Neural cell (in vitro differentiated cells): ENCODE results near the gene EXOC1L. TPM values are rescaled to one million over a fixed set of nuclear protein-coding genes. Genes with fewer than 3 reads are reported as not detected.

Experiments
- H2AFZ ChIP-seq: fragments of 200-600, 300-800 bp; sonication (generic), shearing (Covaris generic); 2 replicates; pipeline ENCODE4 v1.6.0; 2014; ENCODE audit warnings: low read depth, mild to moderate bottlenecking, antibody characterized with exemption, low read length, moderate library complexity
- H3F3A ChIP-seq: fragments of 200-600 bp; shearing (Covaris generic); 2 replicates; pipeline ENCODE4 v1.6.1; 2016; ENCODE audit warnings: mild to moderate bottlenecking, moderate library complexity, mixed read lengths, antibody characterized with exemption, low read length; ENCODE audit not compliant: insufficient read depth, poor library complexity, severe bottlenecking
- H3K27ac ChIP-seq: fragments of 200-600, 300-800 bp; sonication (generic), shearing (Covaris generic); 2 replicates; pipeline ENCODE4 v1.5.1; 2014; ENCODE audit warnings: mild to moderate bottlenecking, low read length, moderate library complexity
- H3K27me3 ChIP-seq: fragments of 300-800, 200-600 bp; sonication (generic), shearing (Covaris generic); 2 replicates; pipeline ENCODE4 v1.6.0; 2014; ENCODE audit warnings: mild to moderate bottlenecking, low read depth, low read length, moderate library complexity; ENCODE audit not compliant: insufficient read depth
- H3K36me3 ChIP-seq: fragments of 300-800, 200-600 bp; sonication (generic), shearing (Covaris generic); 2 replicates; pipeline ENCODE4 v1.5.1; 2014; ENCODE audit warnings: mild to moderate bottlenecking, antibody characterized with exemption, low read length, moderate library complexity; ENCODE audit not compliant: insufficient read depth
- H3K4me2 ChIP-seq: fragments of 300-800, 200-600 bp; sonication (generic), shearing (Covaris generic); 2 replicates; pipeline ENCODE4 v1.6.0; 2014; ENCODE audit warnings: mild to moderate bottlenecking, low read length
- H3K4me3 ChIP-seq: fragments of 300-800, 200-600 bp; sonication (generic), shearing (Covaris generic); 2 replicates; pipeline ENCODE4 v1.5.1; 2014; ENCODE audit warnings: mild to moderate bottlenecking, low read length, moderate library complexity
- H3K79me2 ChIP-seq: fragments of 200-600 bp; shearing (Covaris generic); replicated peaks from 2 replicates; pipeline ENCODE4 v1.6.0; 2014; ENCODE audit warnings: mild to moderate bottlenecking, low read length, moderate library complexity; ENCODE audit not compliant: insufficient read depth
- H3K9ac ChIP-seq: fragments of 300-800, 200-600 bp; sonication (generic), shearing (Covaris generic); 2 replicates; pipeline ENCODE4 v1.6.1; 2016; ENCODE audit warnings: mild to moderate bottlenecking, low read length, mixed read lengths
- H3K9me2 ChIP-seq: fragments of 200-600 bp; shearing (Covaris generic); 2 replicates; pipeline ENCODE4 v1.6.1; 2016; ENCODE audit warnings: mild to moderate bottlenecking, low read length, mixed read lengths; ENCODE audit not compliant: insufficient read depth
- H3K9me3 ChIP-seq: fragments of 200-600, 300-800 bp; sonication (generic), shearing (Covaris generic); 2 replicates; pipeline ENCODE4 v1.6.1; 2016; ENCODE audit warnings: mild to moderate bottlenecking, mixed run types, low read length, moderate library complexity, mixed read lengths
- H4K20me1 ChIP-seq: fragments of 200-600 bp; shearing (Covaris generic); 2 replicates; pipeline ENCODE4 v1.6.1; 2016; ENCODE audit warnings: mild to moderate bottlenecking, mixed run types; ENCODE audit not compliant: insufficient read depth
- CTCF ChIP-seq: fragments of 450-650 bp; IDR thresholded peaks from 2 replicates; pipeline ENCODE4 v1.5.1; 2014; ENCODE audit warnings: antibody characterized with exemption, mild to moderate bottlenecking, moderate library complexity; ENCODE audit not compliant: poor library complexity, severe bottlenecking
- EP300 ChIP-seq: fragments of 450-650 bp; conservative IDR thresholded peaks from 2 replicates; pipeline ENCODE4 v1.6.1; 2014; ENCODE audit warnings: antibody characterized with exemption, mild to moderate bottlenecking, moderate library complexity; ENCODE audit not compliant: poor library complexity, severe bottlenecking
- EZH2 ChIP-seq: fragments of 200-600, 300-800 bp; shearing (Covaris generic), sonication (generic); IDR thresholded peaks from 2 replicates; pipeline ENCODE4 v1.6.1; 2014; ENCODE audit warnings: antibody characterized with exemption, low read length, borderline replicate concordance, mild to moderate bottlenecking; ENCODE audit not compliant: insufficient read depth, poor library complexity, severe bottlenecking
- MXI1 ChIP-seq: fragments of 450-650 bp; conservative IDR thresholded peaks from 2 replicates; pipeline ENCODE4 v1.6.1; 2014; ENCODE audit warnings: antibody characterized with exemption, mild to moderate bottlenecking; ENCODE audit not compliant: poor library complexity, severe bottlenecking
- POLR2AphosphoS5 ChIP-seq: IDR thresholded peaks from 2 replicates; pipeline ENCODE4 v1.6.1; 2012
- RAD21 ChIP-seq: fragments of 450-650 bp; conservative IDR thresholded peaks from 2 replicates; pipeline ENCODE4 v1.6.1; 2014; ENCODE audit warnings: antibody characterized with exemption, mild to moderate bottlenecking, moderate library complexity
- REST ChIP-seq: IDR thresholded peaks from 2 replicates; pipeline ENCODE4 v1.6.1; 2012; ENCODE audit warnings: borderline replicate concordance
- SMC3 ChIP-seq: fragments of 450-650 bp; conservative IDR thresholded peaks from 2 replicates; pipeline ENCODE4 v1.6.1; 2014; ENCODE audit warnings: antibody characterized with exemption, mild to moderate bottlenecking, moderate library complexity; ENCODE audit not compliant: poor library complexity
- TAF1 ChIP-seq: IDR thresholded peaks from 2 replicates; pipeline ENCODE4 v1.6.1; 2012; ENCODE audit warnings: low read depth
- polyA plus RNA-seq: library from polyadenylated mRNA; depleted of rRNA; stranded (reverse); fragments of >200 nt; gene quantifications from 2 replicates; pipeline ENCODE4 v1.2.3, GENCODE V29; 2014

The EXOC1L gene
- polyA plus RNA-seq, 1 donor from 2014 or later: not detected

GRCh38 chr4:55853484-55854046 lies 34.0 kb downstream of the EXOC1L start, which contains the start of gene EXOC1:
TSS of gene EXOC1 (plus strand) at chr4:55853648. CDS start at chr4:55858324, 4,676 bp downstream.
- H3K9ac ChIP-seq: peak within 1 kb of the TSS; percentile 92
- H3K4me3 ChIP-seq: peak within 1 kb of the TSS; percentile 97
- peak within 1 kb of the TSS; percentile 99 for H3K4me2 ChIP-seq
- no peaks in the 10 kb centered on the region for H3K36me3 ChIP-seq
- H3K9me2 ChIP-seq: no peaks in the 10 kb centered on the region
- peak; percentile 91 for TF ChIP-seq POLR2AphosphoS5
- TF ChIP-seq EP300: peak; percentile 29
- TF ChIP-seq MXI1: peak; percentile 84
- no peak for TF ChIP-seq TAF1
- peak within 1 kb of the TSS; percentile 75 for H3K27ac ChIP-seq
- no peaks in the 10 kb centered on the region for H3F3A ChIP-seq
- no peaks in the 10 kb centered on the region for H3K9me3 ChIP-seq
- no peaks in the 10 kb centered on the region for H4K20me1 ChIP-seq
- H2AFZ ChIP-seq: peak within 1 kb of the TSS; percentile 78
- peaks cover 22% of the 10 kb centered on the region for H3K79me2 ChIP-seq
- H3K27me3 ChIP-seq: no peaks in the 10 kb centered on the region

GRCh38 chr4:55854129-55854528 lies 34.5 kb downstream of the EXOC1L start:
- H3K4me2 ChIP-seq: peak overlapping the region; percentile 99
- H3K27me3 ChIP-seq: no peaks in the 10 kb centered on the region
- no peaks in the 10 kb centered on the region for H3K36me3 ChIP-seq
- no peaks in the 10 kb centered on the region for H3F3A ChIP-seq
- H3K4me3 ChIP-seq: peak overlapping the region; percentile 97
- no peaks in the 10 kb centered on the region for H3K9me3 ChIP-seq
- TF ChIP-seq TAF1 (no peak), RAD21 (no peak), REST (no peak), EZH2 (no peak), POLR2AphosphoS5 (no peak), EP300 (no peak), SMC3 (no peak), CTCF (no peak), MXI1 (no peak)
- H2AFZ ChIP-seq: peak overlapping the region; percentile 78
- H3K9ac ChIP-seq: peak overlapping the region; percentile 92
- peaks cover 28% of the 10 kb centered on the region for H3K79me2 ChIP-seq
- H3K9me2 ChIP-seq: no peaks in the 10 kb centered on the region
- no peaks in the 10 kb centered on the region for H4K20me1 ChIP-seq
- H3K27ac ChIP-seq: peak overlapping the region; percentile 75
